NAMALWA (cell line): Measurements from ENCODE around the gene PTH1R.
A peak's percentile ranks its signal among the peaks of the same experiment; 100 is the strongest.

ENCODE experiments used
- DNase-seq: peaks from one replicate; pipeline ENCODE4 v3.0.0-alpha.2; 2015; ENCODE audit warnings: low spot score

PTH1R gene

DNA sequence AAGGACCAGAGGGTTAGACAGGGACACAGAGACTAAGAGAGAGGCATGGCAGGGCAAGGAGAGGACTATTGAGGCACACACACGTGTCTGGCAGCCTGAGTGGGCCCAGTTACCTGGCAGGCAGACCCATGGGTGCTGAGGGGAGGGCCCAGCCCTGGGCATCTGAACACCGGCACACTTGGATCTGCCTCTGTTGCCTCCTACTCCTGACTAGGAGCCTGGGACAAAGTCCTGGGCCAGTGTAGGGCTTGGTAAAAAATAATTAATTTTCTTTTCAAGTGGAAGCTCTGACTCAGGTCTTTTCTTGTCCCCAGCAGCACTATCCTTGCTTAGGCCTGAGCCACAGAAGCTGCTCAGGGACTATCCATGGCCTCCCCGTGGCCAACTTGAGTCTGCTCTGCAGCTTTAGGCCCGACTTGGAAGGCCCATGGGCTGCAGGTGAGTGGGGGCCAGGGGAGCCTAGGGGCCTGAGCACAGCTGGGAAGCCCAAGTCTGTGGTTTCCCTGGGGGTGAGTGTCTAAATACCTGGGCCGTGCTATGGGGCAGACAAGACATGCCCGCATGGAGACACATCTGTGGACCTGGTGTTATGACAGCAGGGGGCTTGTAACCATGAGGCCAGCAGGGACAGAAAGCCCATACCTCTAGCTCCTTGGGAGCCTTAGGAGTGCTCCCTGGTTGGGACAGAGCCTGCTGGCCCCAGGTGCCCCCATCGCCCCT, at the start of gene PTH1R:
Gene PTH1R (plus strand): TSS at position 316 of the 720 bp plus-strand sequence. CDS start 5,839 bp downstream, outside the sequence.
- DNase-seq, result no peak

DNA sequence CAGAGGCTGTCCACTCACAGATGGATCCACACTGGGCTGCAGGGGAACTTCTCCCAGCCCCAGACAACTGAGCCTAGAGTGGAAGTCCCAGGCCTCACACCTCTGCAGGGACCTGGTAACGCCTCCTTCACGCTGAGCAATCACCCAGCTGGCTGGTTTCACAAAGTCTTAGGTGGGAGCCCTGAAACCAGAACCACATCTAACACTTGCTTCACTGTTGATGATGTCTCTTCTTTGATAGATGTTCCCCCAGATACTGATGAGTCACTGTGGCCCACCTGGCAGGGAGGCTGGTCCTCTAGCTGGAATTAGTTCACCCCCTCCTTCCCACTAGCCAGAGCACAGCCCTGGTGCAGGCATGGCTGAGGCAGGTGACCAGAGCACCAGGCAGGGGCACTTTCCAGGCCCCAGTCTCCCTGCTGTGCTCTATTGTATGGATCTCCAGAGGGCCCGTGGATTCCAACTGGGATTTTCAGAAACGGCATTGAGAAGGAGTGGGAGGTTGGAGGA, 47.8 kb upstream of the PTH1R start:
- DNase-seq, result no peak

DNA sequence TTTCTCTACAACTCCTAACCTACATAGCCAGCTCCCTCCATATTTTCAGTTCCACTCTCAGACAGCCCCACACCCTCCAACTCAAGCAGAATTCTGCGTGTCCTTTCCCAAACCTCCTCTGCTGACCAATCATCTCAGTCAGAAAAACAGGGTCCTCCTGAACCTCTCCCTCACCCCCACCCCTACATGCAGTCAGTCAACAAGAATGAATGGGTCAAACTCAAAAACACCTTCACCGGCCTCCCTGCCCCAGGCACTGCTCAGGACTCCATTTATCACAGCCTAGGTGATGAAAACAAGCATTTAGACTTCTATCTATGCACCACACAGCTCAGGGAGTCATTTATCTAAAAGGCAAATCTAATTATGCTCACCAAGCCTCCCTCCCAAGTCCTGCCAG, 46.7 kb upstream of the PTH1R start:
- DNase-seq, result no peak

DNA sequence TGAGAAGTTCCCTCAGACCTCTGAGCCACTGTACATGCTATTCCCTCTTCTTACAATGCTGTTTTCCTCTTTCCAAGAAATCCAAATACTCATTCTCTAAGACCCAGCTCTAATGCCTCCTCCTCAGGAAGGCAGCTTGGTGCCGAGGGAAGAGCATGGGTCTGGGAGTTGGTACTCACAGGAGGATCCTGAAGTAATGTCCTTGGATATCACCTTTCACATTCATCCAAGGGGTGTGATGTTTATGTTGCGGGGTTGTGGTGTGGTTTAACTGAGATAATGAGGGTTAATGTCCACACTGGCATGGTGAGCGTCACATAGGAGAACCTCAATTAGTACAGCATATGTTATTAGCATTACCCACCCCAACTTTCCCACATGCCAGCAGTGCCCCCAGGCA, 46.2 kb upstream of the PTH1R start:
- no peak for DNase-seq

DNA sequence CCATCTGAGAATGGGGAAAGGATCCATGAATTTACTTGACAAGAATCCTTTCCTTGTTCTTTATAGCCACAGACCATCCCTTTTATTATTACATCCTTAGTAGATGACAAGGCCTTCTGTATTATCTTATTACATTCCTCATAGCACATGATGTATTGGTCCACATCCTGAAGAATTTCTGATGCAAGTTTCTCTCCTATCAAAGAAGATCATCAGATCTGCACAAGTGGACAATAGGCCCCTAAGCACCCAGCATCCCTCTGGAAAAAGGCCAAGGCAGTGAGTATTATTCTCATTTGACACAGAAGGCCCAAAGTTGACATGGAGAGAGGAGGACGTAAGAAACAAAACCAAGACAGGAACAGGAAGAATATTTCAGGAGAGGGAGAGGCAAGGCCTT, 45.7 kb upstream of the PTH1R start:
- no peak for DNase-seq

DNA sequence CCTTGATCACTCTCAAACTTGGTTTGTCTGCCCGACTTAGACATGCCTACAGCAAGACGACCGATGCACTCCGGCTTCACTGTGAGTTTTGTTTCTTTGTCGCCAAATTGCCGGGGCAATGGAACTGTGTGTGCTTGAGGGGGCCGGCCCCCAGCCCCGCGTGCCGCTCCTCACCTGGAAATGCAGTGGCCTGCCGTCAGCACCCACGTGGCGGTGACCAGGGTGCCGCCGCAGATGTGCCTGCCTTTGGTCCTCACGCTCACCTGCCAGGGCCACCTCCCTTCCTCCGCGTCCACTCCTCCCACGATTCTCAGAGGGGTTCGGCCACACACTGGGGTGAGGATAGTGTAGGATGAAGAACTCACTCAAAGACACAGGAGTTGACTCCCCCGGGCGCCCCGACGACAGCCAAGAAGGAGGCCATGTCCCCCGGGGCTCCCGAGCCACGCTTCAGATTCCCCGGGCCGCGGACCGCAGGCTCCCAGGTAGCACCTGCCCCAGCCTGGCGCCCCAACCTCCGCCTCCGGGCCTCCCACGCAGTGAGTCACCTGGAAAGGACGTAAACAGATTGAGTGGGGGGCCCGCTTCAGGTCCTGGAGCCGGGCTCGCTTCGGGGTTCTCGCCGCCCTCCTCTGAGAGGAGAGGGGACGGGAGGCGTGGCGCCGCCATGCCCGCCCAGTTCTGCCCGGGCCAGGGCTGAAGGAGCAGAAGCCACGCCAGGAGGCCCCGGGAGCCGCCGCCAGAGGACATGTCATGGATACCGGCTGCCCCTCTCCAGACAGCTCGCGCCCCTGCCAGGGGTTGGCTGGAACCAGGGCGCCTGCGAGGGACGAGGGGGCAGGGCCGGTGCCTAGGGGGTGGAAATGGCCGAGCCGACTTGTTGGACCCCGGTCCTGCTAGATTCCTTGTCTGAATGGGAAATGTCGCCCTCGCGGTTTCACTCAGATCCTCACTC, 43.9 kb upstream of the PTH1R start:
- no peak for DNase-seq

DNA sequence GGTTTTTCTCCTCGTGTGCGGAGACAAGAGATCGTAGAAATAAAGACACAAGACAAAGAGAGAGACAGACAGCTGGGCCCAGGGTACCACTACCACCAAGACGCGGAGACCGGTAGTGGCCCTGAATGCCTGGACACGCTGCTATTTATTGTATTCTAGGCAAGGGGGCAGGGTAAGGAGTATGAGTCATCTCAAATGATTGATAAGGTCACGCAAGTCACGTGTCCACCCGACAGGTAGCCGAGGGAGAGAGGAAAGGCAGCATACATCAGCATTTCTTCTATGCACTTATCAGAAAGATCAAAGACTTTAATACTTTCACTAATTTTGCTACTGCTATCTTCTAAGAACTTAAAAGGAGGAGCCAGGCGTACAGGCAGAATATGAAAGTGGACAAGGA, 42.5 kb upstream of the PTH1R start:
- no peak for DNase-seq

DNA sequence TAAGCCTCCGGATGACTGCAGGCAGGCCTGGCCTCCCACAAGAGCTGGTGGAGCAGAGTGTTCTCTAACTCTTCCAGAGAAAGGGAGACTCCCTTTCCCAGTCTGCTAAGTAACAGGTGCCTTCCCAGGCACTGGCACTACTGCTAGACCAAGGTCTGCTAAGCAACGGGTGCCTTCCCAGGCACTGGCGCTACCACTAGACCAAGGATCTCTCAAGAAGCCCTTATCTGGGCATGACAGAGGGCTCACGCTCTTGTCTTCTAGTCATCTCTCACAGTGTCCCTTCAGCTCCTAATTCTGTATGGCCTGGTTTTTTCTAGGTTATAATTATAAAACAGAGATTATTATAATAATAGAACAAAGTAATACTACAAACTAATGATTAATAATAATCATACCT, 42.0 kb upstream of the PTH1R start:
- DNase-seq, result no peak

DNA sequence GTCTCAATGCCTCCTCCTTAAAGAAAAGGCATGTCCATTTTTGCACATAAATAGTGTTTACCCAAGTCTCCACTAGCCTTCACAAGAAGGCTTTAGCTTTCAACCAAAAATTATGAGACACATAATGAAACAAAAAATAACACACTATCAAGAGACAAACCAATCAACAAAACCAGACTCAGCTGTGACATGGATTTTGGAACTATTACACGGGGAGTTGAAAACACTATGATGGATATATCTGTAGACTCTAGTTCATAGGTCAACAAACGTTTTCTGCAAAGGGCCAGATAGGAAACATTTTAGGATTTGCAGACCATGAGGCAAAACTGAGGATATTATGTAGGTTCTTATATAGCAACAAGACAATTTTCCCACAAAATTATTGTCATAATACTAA, 39.2 kb upstream of the PTH1R start:
- DNase-seq, result no peak

DNA sequence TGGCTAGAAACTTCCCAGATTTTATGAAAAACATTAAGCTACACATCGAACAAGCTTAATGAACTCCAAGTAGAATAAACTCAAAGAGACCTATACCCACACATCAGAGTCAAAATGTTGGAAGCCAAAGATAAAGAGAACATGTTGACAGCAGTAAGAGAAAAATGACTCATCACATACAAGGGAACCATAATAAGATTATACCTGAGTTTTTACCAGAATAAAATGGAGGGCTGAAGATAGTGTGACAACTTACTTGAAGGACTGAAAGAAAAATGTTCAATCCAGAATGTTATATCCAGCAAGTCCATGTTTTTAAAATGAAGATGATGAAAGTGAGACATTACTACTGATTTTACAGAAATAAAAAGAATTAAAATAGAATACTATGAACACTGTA, 37.0 kb upstream of the PTH1R start:
- DNase-seq, result no peak

DNA sequence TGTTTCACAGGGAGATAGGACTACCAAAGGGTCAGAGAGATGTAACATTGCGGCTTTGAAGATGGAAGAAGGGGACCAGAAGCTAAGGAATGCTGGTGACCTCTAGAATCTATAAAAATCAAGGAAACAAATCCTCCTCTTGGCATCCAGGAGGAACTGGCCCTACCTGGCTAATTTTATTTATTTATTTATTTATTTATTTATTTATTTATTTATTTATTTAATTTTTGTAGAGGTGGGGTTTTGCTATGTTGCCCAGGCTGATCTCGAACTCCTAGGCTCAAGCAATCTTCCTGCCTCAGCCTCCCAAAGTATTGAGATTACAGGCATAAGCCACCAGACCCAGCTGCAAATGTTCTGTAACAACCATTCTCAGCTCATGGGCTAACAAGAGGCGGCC, 34.0 kb upstream of the PTH1R start:
- DNase-seq, result no peak

DNA sequence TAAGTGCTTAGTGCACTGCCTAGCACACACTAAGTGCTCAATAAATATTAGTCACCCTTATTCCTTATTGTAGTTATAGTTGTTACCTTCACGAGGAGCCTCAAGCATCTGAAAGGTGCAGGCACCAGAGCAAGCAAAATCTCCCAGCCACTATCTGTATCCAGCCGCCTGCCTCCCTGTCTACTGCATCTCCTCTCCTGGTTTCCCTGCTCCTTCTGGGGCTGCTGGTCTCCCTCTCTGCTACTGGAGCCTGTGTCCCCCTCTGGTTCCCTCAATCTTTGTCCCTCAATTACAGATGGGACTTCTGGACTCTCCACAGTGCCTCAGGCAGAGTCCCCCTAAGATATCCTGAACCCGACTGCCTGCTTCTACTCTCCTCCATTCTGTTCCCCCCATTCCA, 33.1 kb upstream of the PTH1R start:
- DNase-seq, result no peak

DNA sequence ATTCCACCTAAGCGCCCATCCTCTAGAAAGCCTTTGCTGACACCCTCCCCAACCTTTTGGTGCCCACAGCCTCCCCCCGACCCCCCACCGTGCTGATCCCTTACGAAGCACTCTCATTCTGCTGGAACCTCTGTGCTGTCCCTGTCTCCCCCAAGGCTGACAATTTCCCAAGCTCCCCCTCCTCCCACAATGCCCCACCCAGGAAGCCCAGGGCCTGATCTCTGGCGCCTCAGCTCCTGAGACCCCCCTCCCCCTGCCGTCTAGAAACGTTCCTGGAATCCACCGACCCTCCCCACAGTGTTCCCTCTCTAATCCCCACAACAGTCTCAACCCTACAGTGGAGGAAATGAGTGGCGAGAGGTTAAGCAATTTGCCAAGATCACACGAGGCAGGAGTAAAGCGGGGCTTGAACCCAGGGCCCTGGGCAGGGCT, 32.6 kb upstream of the PTH1R start:
- no peak for DNase-seq

DNA sequence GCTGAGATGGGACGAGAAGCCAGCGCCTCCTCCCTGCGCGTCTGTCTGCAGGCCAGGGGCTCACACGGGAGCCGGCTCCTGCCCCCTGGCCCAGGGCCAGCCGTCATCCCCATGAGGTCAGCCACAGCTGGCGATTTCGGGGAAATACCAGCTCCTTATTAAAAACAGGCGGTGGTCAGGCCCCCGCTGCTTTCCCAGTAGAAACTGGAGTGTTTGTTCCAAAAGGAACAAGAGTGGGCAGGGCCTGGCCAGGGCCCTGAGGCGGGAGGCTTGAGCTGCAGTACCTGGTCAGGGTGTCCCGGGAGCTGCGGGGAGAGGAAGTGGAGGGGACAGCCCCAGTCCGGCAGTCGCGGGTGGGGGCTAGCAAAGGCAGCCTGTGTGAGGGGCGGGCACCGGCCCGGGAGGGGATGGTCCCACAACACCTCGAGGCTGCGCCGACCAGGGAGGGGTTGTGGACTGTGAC, 32.1 kb upstream of the PTH1R start:
- DNase-seq, result no peak

DNA sequence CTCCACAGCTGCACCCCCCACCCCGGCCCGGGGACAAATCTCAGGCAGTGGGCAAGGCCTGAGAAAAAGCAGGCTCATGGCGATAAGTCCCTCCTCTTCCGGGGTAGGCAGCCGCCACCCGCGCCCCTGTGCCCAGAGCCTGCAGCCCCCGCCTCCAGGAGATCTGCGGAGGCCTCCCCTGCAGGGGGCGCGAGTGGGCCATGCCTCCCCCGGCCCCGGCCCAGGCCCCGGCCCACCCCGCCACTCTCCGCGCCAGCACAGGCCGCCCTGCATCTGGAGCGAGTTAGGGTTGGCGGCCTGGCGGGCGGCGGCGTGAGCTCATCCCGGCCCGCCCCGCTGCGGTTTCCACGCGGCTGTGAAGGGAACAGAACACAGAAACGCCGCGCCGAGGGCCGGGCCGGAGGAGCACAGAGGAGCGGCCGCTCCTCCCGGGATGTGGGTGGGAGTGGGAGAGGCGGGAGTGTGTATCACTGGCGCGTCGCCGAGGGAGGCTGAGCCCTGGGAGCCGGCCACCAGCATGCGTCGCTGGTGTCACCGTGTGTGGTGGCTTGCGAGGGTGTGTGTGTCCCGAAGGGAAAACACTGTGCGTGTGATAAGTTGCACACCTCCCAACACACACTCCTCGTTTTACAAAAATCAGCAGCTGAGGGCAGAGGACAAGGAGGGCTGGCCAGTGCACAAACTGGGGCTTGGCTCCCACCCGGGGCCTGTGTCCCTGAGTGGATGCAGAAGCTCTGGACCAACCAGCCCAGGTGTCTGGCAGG, 31.5 kb upstream of the PTH1R start:
- no peak for DNase-seq

DNA sequence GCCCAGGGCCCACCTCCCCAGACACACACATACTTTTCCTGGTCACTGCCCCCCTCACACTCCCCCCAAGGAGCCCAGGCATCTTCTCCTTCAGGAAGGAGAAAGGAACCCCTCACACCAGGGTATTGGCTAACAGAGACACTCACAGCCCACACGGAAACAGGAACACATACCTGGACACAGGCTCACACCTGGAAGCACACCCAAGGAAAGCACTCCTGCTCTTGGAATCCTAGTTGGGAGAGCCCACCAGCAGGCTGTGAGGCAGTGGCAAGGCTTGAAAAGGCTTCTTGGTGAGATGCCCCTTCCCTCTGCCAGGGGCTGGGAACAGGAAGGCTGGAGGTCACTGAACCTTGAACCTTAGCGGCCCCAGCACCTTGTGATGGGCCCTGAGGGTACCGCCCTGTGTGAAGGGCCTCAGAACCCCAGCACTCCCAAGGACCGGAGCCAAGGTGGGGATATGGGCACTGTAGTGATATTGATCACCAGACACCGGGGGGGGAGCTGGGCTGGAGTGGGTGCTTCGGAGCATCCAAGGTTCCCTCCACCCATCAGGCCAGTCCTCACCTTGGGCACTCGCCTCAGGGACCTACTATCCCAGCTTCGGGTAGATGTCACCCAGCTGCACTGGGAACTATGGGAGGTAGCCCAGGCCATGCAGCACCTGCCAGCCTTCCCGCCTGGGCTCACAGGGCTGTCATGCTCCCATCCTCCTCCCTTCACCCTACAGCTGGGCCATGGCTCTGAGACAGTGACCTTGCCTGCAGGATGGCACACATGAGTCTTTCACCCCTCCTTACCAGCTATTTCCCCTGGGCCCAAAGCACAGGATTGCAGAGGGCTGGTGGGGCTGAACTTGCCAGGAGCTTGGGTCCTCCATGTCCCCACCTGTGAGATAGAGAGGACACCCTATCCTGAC, 30.6 kb upstream of the PTH1R start:
- no peak for DNase-seq

DNA sequence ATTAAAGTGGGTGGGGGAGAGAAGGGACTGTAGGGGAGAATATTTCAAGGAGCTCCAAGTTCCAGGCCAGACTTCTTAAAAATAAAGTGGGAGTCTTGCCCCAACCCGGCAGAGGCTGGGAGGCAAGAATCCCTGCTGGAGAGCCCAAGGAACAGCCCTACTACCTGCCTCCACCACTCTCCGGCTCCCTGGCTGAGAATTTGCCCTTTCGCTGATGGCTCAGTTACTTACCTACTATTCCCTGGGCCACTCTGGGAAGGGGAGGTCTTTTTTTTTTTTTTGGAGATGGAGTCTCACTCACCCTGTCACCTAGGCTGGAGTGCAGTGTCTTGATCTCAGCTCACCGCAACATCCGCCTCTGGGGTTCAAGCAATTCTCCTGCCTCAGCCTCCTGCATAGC, 29.8 kb upstream of the PTH1R start:
- no peak for DNase-seq

DNA sequence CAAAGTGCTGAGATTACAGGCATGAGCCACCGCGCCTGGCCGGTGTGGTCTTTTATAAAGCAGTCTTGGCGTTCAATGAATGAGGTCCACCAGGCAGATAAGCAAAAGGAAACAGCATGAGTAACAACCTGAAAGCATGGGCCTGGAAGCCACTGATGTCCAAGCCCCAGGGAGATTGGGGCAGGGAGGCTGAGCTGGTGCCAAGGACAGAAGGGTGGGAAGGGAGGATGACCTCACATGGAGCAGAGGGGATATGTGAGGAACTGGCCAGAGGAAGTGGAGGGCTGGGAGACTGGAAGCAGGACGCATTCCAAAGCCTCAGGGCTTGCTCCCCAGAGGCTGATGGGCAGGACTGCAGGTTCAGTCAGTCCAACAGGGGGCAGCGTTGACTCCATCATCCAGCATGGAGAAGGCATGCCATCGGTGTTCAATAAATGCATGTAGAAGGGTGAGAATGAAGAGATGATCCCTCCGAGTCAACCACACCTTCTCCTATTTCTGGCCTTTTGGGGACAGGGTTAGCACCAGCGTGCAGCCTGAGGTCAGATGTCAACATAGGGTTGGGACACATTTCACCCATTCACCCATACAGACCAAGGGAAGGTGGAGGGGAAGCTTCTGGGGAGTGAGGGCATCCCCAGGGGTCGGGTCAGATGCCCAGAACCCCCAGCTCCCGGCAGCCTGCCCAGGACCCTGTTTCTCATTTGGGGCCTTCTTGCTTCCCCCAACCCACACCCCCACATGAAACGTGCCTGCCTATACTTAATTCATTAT, 29.1 kb upstream of the PTH1R start:
- DNase-seq, result peak; percentile 10

DNA sequence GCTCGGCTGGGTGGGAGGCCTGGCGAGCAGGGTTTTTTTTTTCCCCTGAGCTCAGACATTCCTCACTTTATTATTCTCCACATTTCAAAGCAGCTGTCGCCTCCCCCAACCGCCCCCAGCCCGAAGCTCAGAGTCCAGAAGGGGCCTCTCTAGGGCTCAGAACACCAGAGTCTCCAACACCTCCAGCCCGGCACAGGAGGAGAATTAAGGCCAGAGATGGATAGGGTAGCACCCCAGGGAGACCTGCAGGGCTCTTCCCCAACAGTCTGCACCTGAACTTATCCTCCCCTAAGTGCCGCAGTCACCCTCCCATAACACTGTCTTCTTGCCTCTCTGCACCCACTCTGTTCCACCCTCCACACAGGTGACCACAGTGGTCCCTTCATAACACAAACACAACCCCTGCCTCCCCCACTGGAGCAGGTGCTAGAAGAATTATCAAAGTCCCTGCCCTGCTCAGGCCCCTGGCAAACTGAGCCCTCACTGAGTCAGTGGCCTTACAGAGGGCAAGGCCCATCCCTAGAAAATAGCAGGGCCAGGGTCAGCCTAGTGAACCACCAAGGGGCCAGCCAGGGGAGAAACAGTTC, 28.4 kb upstream of the PTH1R start:
- no peak for DNase-seq
